GM21423 (cell line): ENCODE results near the gene KCNK10.
"Not testable (repeated sequence)": the region's sequence is repeated elsewhere in the genome, so short reads cannot be mapped to it uniquely, and the experiment has no call there.

Source experiments
- ATAC-seq: cut with Tn5 transposase; IDR thresholded peaks from one replicate; pipeline ENCODE4 v1.9.1; 2021; ENCODE audit warnings: mild to moderate bottlenecking, moderate library complexity; ENCODE audit not compliant: unreplicated experiment

Gene KCNK10

GRCh38 chr14:88272390-88273269 is 50.4 kb downstream of the KCNK10 start:
- no peak for ATAC-seq

GRCh38 chr14:88271205-88271604 is 51.9 kb downstream of the KCNK10 start:
- no peak for ATAC-seq

- no peak for ATAC-seq
Measured at GRCh38 chr14:88270776-88271175, 52.3 kb downstream of the KCNK10 start.

- ATAC-seq: no peak
Measured at GRCh38 chr14:88269806-88270420, 53.2 kb downstream of the KCNK10 start.

GRCh38 chr14:88266474-88266873 is 56.6 kb downstream of the KCNK10 start:
- ATAC-seq: no peak

GRCh38 chr14:88264116-88264515 is 59.0 kb downstream of the KCNK10 start:
- ATAC-seq: no peak

- ATAC-seq: not testable (repeated sequence)
Measured at GRCh38 chr14:88261302-88261701, 61.8 kb downstream of the KCNK10 start.

DNA sequence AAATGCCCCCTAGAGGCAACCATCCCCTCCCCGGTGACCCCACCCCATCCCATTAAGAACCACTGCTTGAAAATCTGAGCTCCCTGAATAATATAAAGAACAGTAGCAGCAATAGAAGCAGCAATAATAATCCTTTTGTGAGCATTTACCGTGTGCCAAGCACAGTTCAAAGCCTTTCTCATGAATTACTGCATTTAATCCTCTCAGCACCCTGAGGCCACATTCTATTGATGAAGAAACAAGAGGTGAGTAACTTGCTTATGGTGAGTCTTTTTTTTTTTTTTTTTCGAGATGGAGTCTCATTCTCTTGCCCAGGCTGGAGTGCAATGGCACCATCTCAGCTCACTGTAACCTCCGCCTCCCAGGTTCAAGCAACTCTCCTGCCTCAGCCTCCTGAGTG is 65.0 kb downstream of the KCNK10 start:
- no peak for ATAC-seq

DNA sequence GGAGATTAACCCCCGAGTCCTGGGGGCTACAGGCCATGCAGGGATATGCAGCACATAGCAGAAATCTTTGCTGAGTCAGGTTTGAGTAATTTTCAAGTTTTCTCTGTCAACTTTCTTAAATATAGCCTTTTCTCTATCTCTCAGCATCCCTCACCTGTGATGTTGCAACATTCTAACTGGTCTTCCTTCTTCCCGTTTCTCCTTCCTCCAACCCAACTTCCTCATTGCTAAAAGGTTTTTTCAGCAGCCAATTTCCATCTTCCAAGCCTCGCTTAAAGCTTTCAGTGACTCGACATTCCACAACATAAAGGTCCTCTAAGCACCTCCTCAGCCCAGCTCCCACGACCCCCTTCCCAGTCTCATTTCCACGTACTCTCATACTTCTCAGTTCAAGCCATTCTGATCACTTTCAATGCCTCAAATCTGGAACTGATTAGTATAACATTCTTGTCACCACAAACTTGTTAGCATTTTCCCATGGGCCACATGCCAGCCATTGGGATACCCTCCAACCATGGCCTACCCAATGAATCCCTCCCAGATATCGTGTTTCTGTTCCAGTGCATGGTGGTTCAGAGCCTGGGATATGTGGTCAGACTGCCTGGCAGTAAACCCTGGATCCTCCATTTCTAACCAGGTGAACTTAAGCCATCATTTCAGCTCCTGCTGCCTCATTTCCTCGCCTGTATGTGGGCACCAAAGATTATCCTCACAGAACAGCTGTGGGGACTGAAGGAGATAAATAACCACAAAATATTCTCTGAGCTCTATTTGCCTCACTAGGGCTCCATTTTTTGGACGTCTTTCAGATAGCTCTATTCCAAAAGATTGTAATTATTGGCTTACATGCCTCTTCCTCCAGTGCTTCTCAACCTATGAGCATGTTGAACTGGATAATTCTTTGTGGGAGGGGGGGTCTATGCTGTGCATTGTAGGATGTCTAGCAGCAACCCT is 65.8 kb downstream of the KCNK10 start:
- ATAC-seq: no peak

GRCh38 chr14:88255798-88256197 is 67.3 kb downstream of the KCNK10 start:
- ATAC-seq: no peak

DNA sequence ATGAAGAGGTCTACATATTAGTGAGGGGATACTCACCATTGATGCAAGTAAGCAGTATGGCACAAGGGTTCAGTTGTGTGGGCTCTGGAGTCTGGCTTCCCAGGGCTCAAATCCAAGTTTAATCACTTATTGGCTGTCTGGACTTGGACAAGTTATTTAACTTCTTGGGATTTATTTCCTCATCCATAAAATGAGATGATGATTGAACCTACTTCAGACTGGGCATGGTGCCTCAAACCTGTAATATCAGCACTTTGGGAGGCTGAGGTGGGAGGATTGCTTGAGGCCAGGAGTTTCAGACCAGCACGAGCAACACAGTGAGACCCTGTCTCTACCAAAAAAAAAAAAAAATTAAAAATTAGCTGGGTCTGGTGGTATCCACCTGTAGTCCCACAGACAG is 67.9 kb downstream of the KCNK10 start:
- ATAC-seq: no peak

- ATAC-seq: no peak
Measured at GRCh38 chr14:88252498-88252897, 70.6 kb downstream of the KCNK10 start.

DNA sequence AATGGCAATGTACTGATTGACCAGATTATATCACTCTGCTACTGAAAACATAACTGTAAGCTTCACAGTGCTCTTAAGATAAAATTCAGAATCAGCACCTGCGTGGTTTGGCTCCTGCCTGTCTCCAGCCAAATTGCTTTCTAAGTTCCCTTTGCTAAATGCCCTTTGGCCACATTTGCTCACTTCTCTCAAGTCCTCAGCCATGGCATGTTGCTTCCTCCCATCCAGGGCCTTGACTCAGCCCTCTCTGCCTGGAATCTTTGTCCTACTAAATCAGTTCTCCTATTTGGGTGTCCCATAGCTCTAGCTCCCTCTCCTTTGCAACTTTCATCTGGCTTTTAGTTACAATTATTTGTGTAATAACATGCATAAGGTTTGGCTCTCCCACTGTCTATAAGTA is 71.4 kb downstream of the KCNK10 start:
- ATAC-seq: no peak

DNA sequence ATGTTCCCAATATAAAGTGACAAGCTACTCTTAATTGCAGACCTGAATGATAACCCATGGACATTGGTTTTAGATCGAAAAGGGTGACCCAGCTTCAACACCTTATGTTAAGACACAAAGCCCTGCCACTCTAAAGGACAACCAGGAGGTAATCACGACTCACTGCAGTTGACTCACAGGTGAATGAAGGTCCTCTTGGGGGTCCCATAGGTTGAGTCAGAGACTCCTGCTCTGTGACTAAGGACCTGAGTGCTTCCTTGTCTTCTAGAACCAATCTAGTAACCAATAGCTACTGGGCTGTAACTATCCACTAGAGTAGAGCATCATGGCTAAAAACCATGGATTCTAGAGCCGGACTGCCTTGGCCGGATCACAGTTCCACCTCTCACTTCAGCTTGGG is 73.8 kb downstream of the KCNK10 start:
- no peak for ATAC-seq

GRCh38 chr14:88248606-88249005 is 74.5 kb downstream of the KCNK10 start:
- no peak for ATAC-seq

- ATAC-seq: no peak
Measured at GRCh38 chr14:88247228-88247627, 75.8 kb downstream of the KCNK10 start.

GRCh38 chr14:88245321-88245720 is 77.7 kb downstream of the KCNK10 start:
- ATAC-seq: no peak

- ATAC-seq: no peak
Measured at GRCh38 chr14:88243946-88244345, 79.1 kb downstream of the KCNK10 start.

DNA sequence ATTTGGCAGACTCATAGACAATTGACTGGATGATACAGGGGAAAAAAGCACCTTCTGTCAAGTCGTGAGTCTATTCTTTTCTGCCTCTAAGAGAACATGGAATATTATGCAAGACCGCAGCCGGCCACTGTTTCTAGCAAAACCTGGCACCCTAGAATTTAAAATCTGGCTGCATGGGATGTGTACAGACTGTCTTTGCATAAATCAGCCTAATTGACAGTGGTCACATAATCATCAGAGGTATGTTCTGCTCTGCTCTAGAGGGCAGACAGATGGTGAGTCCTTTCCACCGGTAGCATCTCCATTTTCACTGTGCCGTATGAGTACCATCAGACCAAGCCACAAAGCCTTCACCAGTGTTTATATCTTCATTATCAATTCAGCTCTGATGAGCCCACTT is 80.6 kb downstream of the KCNK10 start:
- ATAC-seq: no peak

DNA sequence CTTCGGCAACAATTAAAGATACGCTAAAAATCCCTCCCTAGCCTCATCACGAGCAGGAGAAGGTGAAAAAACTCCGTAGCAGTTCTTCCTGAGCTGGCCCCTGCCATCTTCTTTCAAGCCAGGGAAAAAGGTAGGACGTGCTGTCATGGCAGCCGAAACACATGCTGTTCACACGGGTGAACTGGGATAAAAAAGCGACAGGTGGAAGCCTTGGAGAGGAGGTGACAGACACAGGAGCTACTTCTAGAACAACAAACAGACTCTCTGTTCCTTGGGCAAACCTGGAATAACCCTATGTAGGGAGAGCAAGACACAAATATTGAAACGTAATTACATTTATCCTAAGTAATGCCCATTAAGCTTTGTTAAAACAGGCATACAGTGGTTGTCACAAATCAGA is 81.3 kb downstream of the KCNK10 start:
- no peak for ATAC-seq

DNA sequence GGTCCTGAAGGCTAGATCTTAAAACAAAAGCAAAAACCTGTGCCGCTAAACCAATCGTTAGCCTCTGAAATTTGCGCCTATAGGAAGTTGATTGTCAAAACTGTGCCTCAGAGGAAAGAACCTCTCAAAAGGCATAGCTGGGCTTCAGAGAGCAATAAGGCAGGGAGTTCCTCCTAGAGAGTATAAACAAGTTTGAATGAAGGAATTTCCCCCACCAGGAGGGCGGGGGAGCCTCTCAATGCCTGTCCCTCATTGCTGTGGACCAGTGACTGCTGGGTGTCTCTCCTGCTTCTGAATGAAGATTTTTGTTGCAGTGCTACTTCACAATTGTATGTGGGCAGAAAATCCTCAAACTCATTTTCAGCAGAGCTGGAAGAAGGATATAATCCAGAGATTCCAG is 88.6 kb downstream of the KCNK10 start:
- ATAC-seq: no peak
